CD14-positive monocyte (primary cell): ENCODE data around the gene DHTKD1. TPM values are rescaled to one million over a fixed set of nuclear protein-coding genes. Genes with fewer than 3 reads are reported as not detected.

Source experiments
- DNase-seq, 3 donors: peaks; one replicate each; pipeline ENCODE4 v3.0.0-alpha.2; 2011 to 2022
- H2AFZ ChIP-seq: 2 replicates; pipeline ENCODE4 v1.6.0; 2012; ENCODE audit warnings: mild to moderate bottlenecking, low read depth, low read length, inconsistent platforms; ENCODE audit not compliant: insufficient read depth, poor library complexity, severe bottlenecking
- H3K27ac ChIP-seq, 2 donors: 1 replicate in 1 of 2; 2 replicates in 1 of 2; pipeline ENCODE4 v1.5.1; 2012 to 2013; ENCODE audit warnings: low read length in 2 of 2, control low read depth in 1 of 2, inconsistent platforms in 1 of 2, low read depth in 1 of 2, mild to moderate bottlenecking in 1 of 2
- H3K27me3 ChIP-seq, 2 donors: one replicate each; pipeline versions ENCODE4 v1.6.0 to v1.6.1; 2011 to 2013; ENCODE audit warnings: low read length in 2 of 2; ENCODE audit not compliant: control insufficient read depth in 2 of 2, insufficient read depth in 2 of 2
- H3K36me3 ChIP-seq, 2 donors: replicated peaks in 1 of 2; 1 replicate in 1 of 2; 2 replicates in 1 of 2; pipeline versions ENCODE4 v1.5.1 to v1.6.1; 2012 to 2013; ENCODE audit warnings: low read length in 2 of 2, control low read depth in 1 of 2, inconsistent platforms in 1 of 2, mild to moderate bottlenecking in 1 of 2; ENCODE audit not compliant: insufficient read depth in 2 of 2, control insufficient read depth in 1 of 2
- H3K4me1 ChIP-seq, 2 donors: 1 replicate in 1 of 2; 2 replicates in 1 of 2; pipeline versions ENCODE4 v1.5.1 to v1.6.1; 2012 to 2013; ENCODE audit warnings: low read length in 2 of 2, control low read depth in 1 of 2, inconsistent platforms in 1 of 2, mild to moderate bottlenecking in 1 of 2, moderate library complexity in 1 of 2; ENCODE audit not compliant: insufficient read depth in 2 of 2, control insufficient read depth in 1 of 2
- H3K4me2 ChIP-seq: replicated peaks from 2 replicates; pipeline ENCODE3; 2012; ENCODE audit warnings: low read length, moderate library complexity, mild to moderate bottlenecking; ENCODE audit not compliant: poor library complexity, severe bottlenecking; ENCODE audit errors: extremely low read depth
- H3K4me3 ChIP-seq, 3 experiments: fragments of 200-600 bp in 1 of 3; sonication (generic) in 1 of 3; replicated peaks in 1 of 3; 1 replicate in 2 of 3; 2 replicates in 1 of 3; pipeline ENCODE4 v1.5.1; 2011 to 2013; ENCODE audit warnings: low read length in 3 of 3, mild to moderate bottlenecking in 3 of 3, control low read depth in 2 of 3, low read depth in 2 of 3, inconsistent platforms in 1 of 3, moderate library complexity in 1 of 3
- H3K79me2 ChIP-seq: 2 replicates; pipeline ENCODE4 v1.6.0; 2012; ENCODE audit warnings: mild to moderate bottlenecking, control low read depth, inconsistent platforms, low read length, moderate library complexity; ENCODE audit not compliant: insufficient read depth
- H3K9ac ChIP-seq: 2 replicates; pipeline ENCODE4 v1.6.0; 2017; ENCODE audit warnings: low read length, mild to moderate bottlenecking; ENCODE audit not compliant: insufficient read depth, poor library complexity, severe bottlenecking
- H3K9me3 ChIP-seq, 2 donors: replicated peaks in 1 of 2; 1 replicate in 1 of 2; 2 replicates in 1 of 2; pipeline versions ENCODE4 v1.5.1 to v1.6.1; 2012 to 2013; ENCODE audit warnings: low read length in 2 of 2, control low read depth in 1 of 2; ENCODE audit not compliant: control insufficient read depth in 1 of 2, insufficient read depth in 1 of 2
- H4K20me1 ChIP-seq: 2 replicates; pipeline ENCODE4 v1.6.0; 2012; ENCODE audit warnings: mild to moderate bottlenecking, low read length, control low read depth, moderate library complexity; ENCODE audit not compliant: insufficient read depth
- H3K27ac Mint-ChIP-seq, 7 donors: one replicate each; pipeline ENCODE4 v1.8.0; 2020; ENCODE audit warnings: mild to moderate bottlenecking in 7 of 7, mixed read lengths in 7 of 7, moderate library complexity in 6 of 7, inconsistent platforms in 2 of 7
- H3K27me3 Mint-ChIP-seq, 3 donors: one replicate each; pipeline ENCODE4 v1.8.0; 2021 to 2022; ENCODE audit warnings: low read depth in 3 of 3, mild to moderate bottlenecking in 3 of 3, mixed read lengths in 3 of 3, moderate library complexity in 3 of 3, inconsistent platforms in 1 of 3
- H3K36me3 Mint-ChIP-seq, 2 donors: one replicate each; pipeline ENCODE4 v1.8.0; 2020; ENCODE audit warnings: mixed read lengths in 2 of 2, inconsistent platforms in 1 of 2, mild to moderate bottlenecking in 1 of 2
- H3K4me1 Mint-ChIP-seq: one replicate; pipeline ENCODE4 v1.8.0; 2020; ENCODE audit warnings: mild to moderate bottlenecking, mixed read lengths
- H3K4me3 Mint-ChIP-seq, 2 donors: one replicate each; pipeline ENCODE4 v1.8.0; 2020; ENCODE audit warnings: mild to moderate bottlenecking in 2 of 2, mixed read lengths in 2 of 2, moderate library complexity in 1 of 2
- H3K9me3 Mint-ChIP-seq, 7 donors: one replicate each; pipeline ENCODE4 v1.8.0; 2020 to 2022; ENCODE audit warnings: mixed read lengths in 7 of 7, mild to moderate bottlenecking in 6 of 7, moderate library complexity in 6 of 7, inconsistent platforms in 2 of 7
- CTCF ChIP-seq: fragments of 200-600 bp; IDR thresholded peaks from one replicate; pipeline ENCODE4 v1.8.0; 2022; ENCODE audit warnings: antibody characterized with exemption, mild to moderate bottlenecking
- WGBS: methylation state at CpG from one replicate; pipeline ENCODE4 v1.1.5; 2013; ENCODE audit warnings: missing lambda C conversion rate; ENCODE audit not compliant: insufficient coverage; 5-methylcytosine and 5-hydroxymethylcytosine counted together
- intact Hi-C, 2 donors: fragments of 100-400 bp; cut with micrococcal nuclease; formaldehyde crosslinking; loops; one replicate each; pipeline versions ENCODE4 v1.15.0 to v1.15.1; 2023
- polyA plus RNA-seq, 3 donors: library from polyadenylated mRNA; depleted of rRNA in 1 of 3; unstranded in 2 of 3; stranded (reverse) in 1 of 3; fragments of 300-500 nt in 2 of 3; fragments of >200 nt in 1 of 3; fragmentation: Illumina TruSeq in 2 of 3; gene quantifications; 1 replicate in 2 of 3; 2 replicates in 1 of 3; pipeline ENCODE4 v1.2.3, GENCODE V29; 2012 to 2021

Gene DHTKD1
- polyA plus RNA-seq, 3 donors, result 7.0 to 12.1 (median 11.2) TPM

GRCh38 chr10:12050528-12050927, 18.2 kb upstream of the DHTKD1 start:
- Histone ChIP-seq H3K4me3 (no peak overlapping the region), H3K4me2 (no peak overlapping the region), H3K27me3 (no peaks in the 10 kb centered on the region), H3K79me2 (no peaks in the 10 kb centered on the region), H3K27ac (peak overlapping the region; percentile 16 to 73), H3K9ac (no peak overlapping the region), H4K20me1 (no peaks in the 10 kb centered on the region), H2AFZ (peak overlapping the region; percentile 44), H3K9me3 (no peaks in the 10 kb centered on the region), H3K4me1 (peaks cover 37 to 43% of the 10 kb centered on the region in 2 donors), H3K36me3 (no peaks in the 10 kb centered on the region)
- no peak for DNase-seq
- Mint-ChIP-seq H3K36me3 (peaks cover 0 to 2% of the 10 kb centered on the region in 2 donors), H3K9me3 (peaks cover 0 to 3% (median 0%) of the 10 kb centered on the region in 7 donors), H3K27me3 (peaks cover 0 to 2% (median 0%) of the 10 kb centered on the region in 3 donors), H3K4me3 (no peak overlapping the region), H3K4me1 (peaks cover 32% of the 10 kb centered on the region), H3K27ac (peak overlapping the region in 4 of 7 donors; percentile 45 to 86 (median 82))
- TF ChIP-seq CTCF, result no peak
- intact Hi-C loops, result no loop called here

GRCh38 chr10:12051241-12051640, 17.5 kb upstream of the DHTKD1 start:
- Mint-ChIP-seq H3K4me1 (peaks cover 32% of the 10 kb centered on the region), H3K36me3 (peaks cover 0 to 2% of the 10 kb centered on the region in 2 donors), H3K27ac (peak overlapping the region; percentile 31 to 86 (median 82)), H3K4me3 (peak overlapping the region in 1 of 2 donors; percentile 36), H3K27me3 (peaks cover 0 to 2% (median 0%) of the 10 kb centered on the region in 3 donors), H3K9me3 (peaks cover 0 to 3% (median 0%) of the 10 kb centered on the region in 7 donors)
- peak; percentile 50 to 74 (median 69) for DNase-seq
- Histone ChIP-seq H3K9me3 (no peaks in the 10 kb centered on the region), H2AFZ (peak overlapping the region; percentile 44), H4K20me1 (no peaks in the 10 kb centered on the region), H3K9ac (no peak overlapping the region), H3K27me3 (no peaks in the 10 kb centered on the region), H3K4me3 (peak overlapping the region in 1 of 3 experiments; percentile 28), H3K4me2 (peak overlapping the region; percentile 44), H3K79me2 (no peaks in the 10 kb centered on the region), H3K27ac (peak overlapping the region; percentile 16 to 73), H3K36me3 (no peaks in the 10 kb centered on the region), H3K4me1 (peaks cover 37 to 43% of the 10 kb centered on the region in 2 donors)
- intact Hi-C loops, result no loop called here
- no peak for TF ChIP-seq CTCF
- 0% methylated on average over 4 of the region's 4 CpGs for WGBS
